ENCODE results near the gene LARGE2. TPM values are rescaled to one million over a fixed set of nuclear protein-coding genes. Genes with fewer than 3 reads are reported as not detected.
A peak's percentile ranks its signal among the peaks of the same experiment; 100 is the strongest.

LARGE2 gene
- total and polyA plus RNA-seq, 2 donors (not counting 3 experiments of a cell fraction or from before 2014, with no cell fraction given), result 0.06 TPM; not detected in 1

DNA sequence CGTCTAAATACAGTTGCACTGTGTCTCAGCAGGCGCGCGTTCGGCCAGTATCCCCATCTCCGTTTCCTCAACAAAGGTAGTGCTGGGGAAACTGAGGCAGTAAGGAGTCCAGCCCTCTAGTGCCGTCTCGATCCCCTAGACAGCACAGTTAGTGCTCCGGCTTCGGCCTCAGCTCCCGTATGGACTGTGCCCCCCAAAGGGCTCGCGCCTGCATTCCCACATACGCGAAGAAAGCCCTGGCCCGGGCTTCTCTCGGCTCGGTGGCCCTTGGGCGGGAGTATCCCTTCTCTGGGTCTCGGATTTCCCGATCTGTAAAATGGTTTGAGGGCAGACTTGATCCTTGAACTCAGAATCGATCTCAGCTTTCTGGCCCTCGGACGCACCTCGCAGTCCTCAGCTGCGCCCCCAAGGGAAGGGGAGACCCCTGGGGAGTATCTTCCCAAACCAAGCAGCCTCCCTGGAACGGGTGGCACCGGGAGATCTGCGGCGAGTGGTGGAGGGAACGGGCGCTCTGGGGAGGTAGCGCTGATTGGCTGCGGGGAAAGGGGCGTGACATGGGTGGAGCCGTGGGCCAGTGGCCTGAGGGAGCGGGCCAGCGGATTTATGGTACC, 4.0 kb upstream of the LARGE2 start:
- H3K9me1 ChIP-seq (replicated peaks; ENCODE audit: control insufficient read depth, extremely low read depth, insufficient read depth, low read length), result no peaks in the 10 kb centered on the region
- TF ChIP-seq, protein P1, sequence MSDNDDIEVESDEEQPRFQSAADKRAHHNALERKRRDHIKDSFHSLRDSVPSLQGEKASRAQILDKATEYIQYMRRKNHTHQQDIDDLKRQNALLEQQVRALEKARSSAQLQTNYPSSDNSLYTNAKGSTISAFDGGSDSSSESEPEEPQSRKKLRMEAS (IDR thresholded peaks at IDR 0.05; ENCODE audit: insufficient read depth, insufficient read length), result no peak
- peak; percentile 75 for TF ChIP-seq POLR2A (IDR thresholded peaks at IDR 0.05; ENCODE audit: low read depth, low read length)
- peak; percentile 47 for TF ChIP-seq POLR2AphosphoS5 (IDR thresholded peaks at IDR 0.05; ENCODE audit: insufficient read depth, low read depth, low read length)
- no peaks in the 10 kb centered on the region for H4K20me1 ChIP-seq (replicated peaks; ENCODE audit: control insufficient read depth, extremely low read depth, insufficient read depth, low read length)
- H3K27ac ChIP-seq (ENCODE audit: insufficient read depth, low read depth, low read length), result peak overlapping the region; percentile 79
- peak overlapping the region; percentile 96 for H3K4me2 ChIP-seq (ENCODE audit: insufficient read depth, low read length)
- H3K9ac ChIP-seq (replicated peaks; ENCODE audit: extremely low read depth, insufficient read depth, low read length), result peak overlapping the region; percentile 88
- peaks cover 9 to 21% of the 10 kb centered on the region in 2 experiments for H3K27me3 ChIP-seq (ENCODE audit: control insufficient read depth in 2 of 2, insufficient read depth in 2 of 2, low read length in 2 of 2)
- peaks cover 10% of the 10 kb centered on the region for H3K79me2 ChIP-seq (ENCODE audit: control insufficient read depth, insufficient read depth, low read length)
- ChIA-PET CTCF (interaction anchor here (1.0 to 1.3 kb wide), 4 partner anchors 46 to 147 kb away, joined by 3 to 5 read pairs (median 4); no protein-coding TSS in a partner anchor), POLR2A (interaction anchor here (0.7 to 1.6 kb wide), 3 partner anchors 12 to 72 kb away, joined by 3 to 4 read pairs (median 4); no protein-coding TSS in a partner anchor)
- H3K4me3 ChIP-seq (replicated peaks in 1 of 3; ENCODE audit: insufficient read depth in 1 of 3, low read depth in 1 of 3, low read length in 3 of 3), result peak overlapping the region; percentile 87 to 96 (median 94)
- DNase-seq (ENCODE audit: low read depth, low spot score), result peak; percentile 78
- H2AFZ ChIP-seq (ENCODE audit: low read depth, low read length), result peak overlapping the region; percentile 98
- peaks cover 10% of the 10 kb centered on the region for H3K4me1 ChIP-seq (ENCODE audit: control insufficient read depth, extremely low read depth, insufficient read depth, low read length)
- no peaks in the 10 kb centered on the region for H3K9me3 ChIP-seq (replicated peaks; ENCODE audit: control insufficient read depth, insufficient read depth, low read length)
- peaks cover 0 to 21% of the 10 kb centered on the region in 2 experiments for H3K36me3 ChIP-seq (ENCODE audit: control insufficient read depth in 2 of 2, extremely low read depth in 1 of 2, insufficient read depth in 2 of 2, low read length in 2 of 2)
- intact Hi-C loops (cut with micrococcal nuclease), result loop anchor here (1.0 to 2.0 kb wide), 3 partner anchors 19 to 321 kb away; partner anchors contain the start of gene CRY2
- FAIRE-seq, result peak; percentile 85
- TSS peak; percentile 3 for BruUV-seq (replicated peaks)
- dilution Hi-C loops (cut with MboI; ENCODE audit: extremely low pct_ligation_motif_present, low sequenced_read_pairs), result no loop called here

DNA sequence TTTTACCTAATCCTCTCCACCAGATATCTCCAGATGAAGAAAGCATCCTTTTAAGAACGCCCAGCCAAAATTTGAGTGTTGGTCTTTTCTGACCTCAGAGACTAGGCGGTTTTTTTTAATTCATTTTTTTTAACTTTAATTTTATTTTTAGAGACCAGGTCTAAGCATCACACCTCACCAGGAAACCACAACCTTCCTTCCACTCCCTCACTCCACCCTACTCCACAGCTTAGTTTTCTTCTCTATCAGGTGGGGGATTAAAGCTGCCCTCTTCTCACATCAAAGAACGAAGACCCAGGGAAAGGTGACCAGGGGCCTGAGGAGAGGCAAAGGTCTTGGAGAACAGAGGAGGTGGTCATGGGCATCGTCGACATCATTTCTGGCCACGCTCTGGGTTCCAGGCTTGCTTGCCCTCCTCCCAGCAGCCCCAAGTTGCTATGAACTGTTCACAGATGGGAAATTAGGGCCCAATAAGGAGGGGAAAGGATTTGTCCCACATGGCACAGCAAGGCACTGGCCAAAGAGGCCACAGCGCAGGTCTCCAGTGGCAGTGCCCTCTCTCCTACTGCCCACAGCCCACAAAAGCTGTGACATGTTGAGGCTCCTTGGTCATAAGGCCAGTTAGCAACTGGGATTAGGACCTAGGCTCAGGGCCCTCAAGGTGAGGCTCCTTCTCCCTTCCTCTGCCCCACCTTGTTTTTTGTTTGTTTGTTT, 3.3 kb upstream of the LARGE2 start:
- ChIA-PET CTCF (no interaction called here), POLR2A (no interaction called here)
- H3K9me3 ChIP-seq (replicated peaks; ENCODE audit: control insufficient read depth, insufficient read depth, low read length), result no peaks in the 10 kb centered on the region
- dilution Hi-C loops (cut with MboI; ENCODE audit: extremely low pct_ligation_motif_present, low sequenced_read_pairs), result no loop called here
- no peak for TF ChIP-seq MYC (IDR thresholded peaks at IDR 0.05; ENCODE audit: low read depth, low read length)
- TF ChIP-seq, protein P2, sequence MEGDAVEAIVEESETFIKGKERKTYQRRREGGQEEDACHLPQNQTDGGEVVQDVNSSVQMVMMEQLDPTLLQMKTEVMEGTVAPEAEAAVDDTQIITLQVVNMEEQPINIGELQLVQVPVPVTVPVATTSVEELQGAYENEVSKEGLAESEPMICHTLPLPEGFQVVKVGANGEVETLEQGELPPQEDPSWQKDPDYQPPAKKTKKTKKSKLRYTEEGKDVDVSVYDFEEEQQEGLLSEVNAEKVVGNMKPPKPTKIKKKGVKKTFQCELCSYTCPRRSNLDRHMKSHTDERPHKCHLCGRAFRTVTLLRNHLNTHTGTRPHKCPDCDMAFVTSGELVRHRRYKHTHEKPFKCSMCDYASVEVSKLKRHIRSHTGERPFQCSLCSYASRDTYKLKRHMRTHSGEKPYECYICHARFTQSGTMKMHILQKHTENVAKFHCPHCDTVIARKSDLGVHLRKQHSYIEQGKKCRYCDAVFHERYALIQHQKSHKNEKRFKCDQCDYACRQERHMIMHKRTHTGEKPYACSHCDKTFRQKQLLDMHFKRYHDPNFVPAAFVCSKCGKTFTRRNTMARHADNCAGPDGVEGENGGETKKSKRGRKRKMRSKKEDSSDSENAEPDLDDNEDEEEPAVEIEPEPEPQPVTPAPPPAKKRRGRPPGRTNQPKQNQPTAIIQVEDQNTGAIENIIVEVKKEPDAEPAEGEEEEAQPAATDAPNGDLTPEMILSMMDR (IDR thresholded peaks at IDR 0.05; ENCODE audit: extremely low read depth in 1 of 2, insufficient read depth in 1 of 2, low read depth in 1 of 2, low read length in 2 of 2), result no peak
- DNase-seq (ENCODE audit: low read depth, low spot score), result no peak
- H3K27me3 ChIP-seq (ENCODE audit: control insufficient read depth in 2 of 2, insufficient read depth in 2 of 2, low read length in 2 of 2), result peaks cover 12 to 24% of the 10 kb centered on the region in 2 experiments
- no peak overlapping the region for H3K9ac ChIP-seq (replicated peaks; ENCODE audit: extremely low read depth, insufficient read depth, low read length)
- H3K27ac ChIP-seq (ENCODE audit: insufficient read depth, low read depth, low read length), result no peak overlapping the region
- intact Hi-C loops (cut with micrococcal nuclease), result loop anchor here (1.0 to 2.0 kb wide), 3 partner anchors 20 to 320 kb away; partner anchors contain the start of gene CRY2
- no peak overlapping the region for H2AFZ ChIP-seq (ENCODE audit: low read depth, low read length)
- H3K36me3 ChIP-seq (ENCODE audit: control insufficient read depth in 2 of 2, extremely low read depth in 1 of 2, insufficient read depth in 2 of 2, low read length in 2 of 2), result peaks cover 0 to 16% of the 10 kb centered on the region in 2 experiments
- no TSS peak for BruUV-seq (replicated peaks)
- no peaks in the 10 kb centered on the region for H3K9me1 ChIP-seq (replicated peaks; ENCODE audit: control insufficient read depth, extremely low read depth, insufficient read depth, low read length)
- H3K4me3 ChIP-seq (replicated peaks in 1 of 3; ENCODE audit: insufficient read depth in 1 of 3, low read depth in 1 of 3, low read length in 3 of 3), result peak overlapping the region in 1 of 3 experiments; percentile 87
- peaks cover 10% of the 10 kb centered on the region for H3K4me1 ChIP-seq (ENCODE audit: control insufficient read depth, extremely low read depth, insufficient read depth, low read length)
- peaks cover 10% of the 10 kb centered on the region for H3K79me2 ChIP-seq (ENCODE audit: control insufficient read depth, insufficient read depth, low read length)
- no peaks in the 10 kb centered on the region for H4K20me1 ChIP-seq (replicated peaks; ENCODE audit: control insufficient read depth, extremely low read depth, insufficient read depth, low read length)
- peak overlapping the region; percentile 96 for H3K4me2 ChIP-seq (ENCODE audit: insufficient read depth, low read length)
- FAIRE-seq, result no peak

Data from endothelial cell of umbilical vein (primary cell).